Suppressor macrophage (primary cell): Measurements from ENCODE around the gene VTI1B.
A peak's percentile ranks its signal among the peaks of the same experiment; 100 is the strongest.

ENCODE experiments used
- DNase-seq, 4 experiments: peaks; one replicate each; pipeline ENCODE4 v3.0.0-alpha.2; 2020 to 2022

VTI1B gene

DNA sequence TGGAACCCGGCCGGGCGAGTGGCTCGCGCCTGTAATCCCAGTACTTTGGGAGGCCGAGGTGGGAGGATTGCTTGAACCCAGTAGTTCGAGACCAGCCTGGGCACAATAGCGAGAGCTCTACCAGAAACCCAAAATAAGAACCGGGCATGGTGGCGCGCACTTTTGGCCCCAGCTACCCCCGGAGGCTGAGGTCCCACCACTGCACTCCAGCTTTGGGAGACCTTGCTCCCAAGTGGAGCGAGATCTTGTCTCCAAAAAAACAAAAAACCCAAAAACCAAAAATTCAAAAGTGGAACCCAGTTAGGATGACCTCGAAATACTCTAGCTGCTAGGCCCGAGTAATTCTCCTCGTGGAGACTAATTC, 769 bp upstream of the VTI1B start:
- DNase-seq = no peak

DNA sequence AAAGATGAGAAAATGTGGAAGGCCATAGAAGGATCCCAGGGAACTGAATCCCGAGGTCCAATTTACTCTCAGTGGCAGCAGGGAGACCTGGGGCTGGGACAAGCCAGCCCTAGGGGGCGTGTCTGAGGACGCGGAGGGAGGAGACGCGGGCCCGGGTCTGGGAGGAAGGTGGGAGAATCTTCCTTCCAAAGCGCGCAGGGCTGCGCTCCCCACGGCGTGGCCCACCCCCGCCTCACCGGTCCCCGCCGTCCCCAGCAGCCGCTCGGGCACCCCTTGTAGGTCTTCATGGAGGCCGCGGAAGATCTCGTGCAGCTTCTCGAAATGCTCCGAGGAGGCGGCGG, 323 bp downstream of the VTI1B start:
- peak; percentile 61 to 86 (median 79) for DNase-seq

DNA sequence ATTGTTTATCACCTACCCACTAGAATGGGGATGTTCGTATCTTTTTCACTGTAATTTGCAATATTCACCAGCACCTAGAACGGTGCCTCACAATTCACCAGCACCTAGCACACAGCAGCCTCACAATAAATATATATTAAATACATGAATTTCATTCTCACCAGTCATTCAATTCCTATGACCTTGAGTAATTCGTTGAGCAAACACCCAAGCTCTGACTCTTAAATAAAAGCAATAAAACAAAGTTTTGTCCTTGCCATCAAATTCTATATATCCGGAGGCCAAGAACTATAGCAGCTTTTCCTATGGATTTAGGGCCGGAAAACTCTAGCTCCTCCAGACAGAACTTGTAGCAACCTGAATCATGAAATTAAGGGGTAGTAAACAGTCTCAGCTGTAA, 981 bp downstream of the VTI1B start:
- DNase-seq = no peak

- DNase-seq = no peak
Observed at GRCh38 chr14:67668559-67668958, 5.9 kb downstream of the VTI1B start.

- DNase-seq = peak; percentile 49 to 71 (median 66)
Observed at GRCh38 chr14:67666750-67667449, 7.5 kb downstream of the VTI1B start.

DNA sequence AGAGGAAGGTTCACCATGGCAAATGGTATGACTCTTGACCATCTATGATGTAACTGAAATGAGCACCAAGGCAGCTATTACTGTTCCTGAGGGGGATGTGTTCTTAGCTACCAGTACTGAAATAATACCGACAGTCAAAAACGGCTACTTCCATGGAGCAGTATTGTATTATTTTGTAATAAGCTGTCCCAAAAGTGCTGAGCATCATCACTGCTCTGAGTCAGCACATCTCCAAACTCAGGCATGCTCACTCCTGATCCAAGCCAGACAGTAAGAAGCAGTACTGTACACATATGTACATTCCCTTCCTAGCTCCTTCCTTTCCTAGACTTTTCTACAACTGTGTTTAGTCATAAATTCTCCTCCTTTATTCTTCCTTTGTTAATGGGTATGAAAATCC, 8.6 kb downstream of the VTI1B start:
- peak; percentile 24 to 69 (median 52) for DNase-seq

DNA sequence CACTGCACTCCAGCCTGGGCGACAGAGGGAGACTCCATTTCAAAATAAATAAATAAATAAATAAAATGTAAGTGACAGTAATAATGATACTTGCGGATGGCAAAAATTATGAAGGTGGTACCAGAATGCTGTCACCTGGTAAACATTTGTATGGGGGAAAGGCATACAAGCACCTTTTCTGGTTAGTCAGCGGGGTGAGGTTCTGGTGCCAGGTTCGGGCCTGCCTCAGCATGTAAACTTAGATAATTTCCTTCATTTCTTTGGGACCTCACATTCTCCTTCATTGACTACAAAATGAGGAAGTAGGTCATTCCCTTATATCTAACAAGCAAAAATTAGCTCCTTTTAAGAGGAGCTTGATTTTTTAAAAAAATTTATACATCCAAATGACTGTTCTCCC, 10.8 kb downstream of the VTI1B start:
- DNase-seq = peak in 2 of 4 experiments; percentile 24 to 40

- DNase-seq = no peak
Observed at GRCh38 chr14:67653651-67654280, 20.7 kb downstream of the VTI1B start.

GRCh38 chr14:67652189-67652588, 22.2 kb downstream of the VTI1B start:
- DNase-seq = no peak

- DNase-seq = no peak
Observed at GRCh38 chr14:67650694-67651093, 23.7 kb downstream of the VTI1B start.

DNA sequence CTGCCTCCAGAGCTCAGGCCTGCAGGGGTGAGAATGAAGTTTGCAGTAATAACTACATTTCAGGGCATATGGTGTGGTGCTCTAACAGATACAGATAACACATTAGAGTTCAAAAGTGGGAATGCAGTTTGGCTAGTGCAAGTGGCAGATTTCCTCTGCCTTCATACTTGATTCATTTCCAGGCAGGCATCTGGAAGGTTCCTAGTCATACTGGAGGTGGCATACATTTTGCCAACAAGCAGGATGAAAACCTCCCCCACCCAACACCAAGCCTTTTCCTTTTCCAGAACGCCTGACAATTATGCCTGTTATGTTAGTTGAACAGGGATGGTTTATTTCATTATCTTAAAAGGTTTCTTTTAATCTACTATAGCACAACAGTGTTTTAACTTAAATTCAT, 24.3 kb downstream of the VTI1B start:
- no peak for DNase-seq

DNA sequence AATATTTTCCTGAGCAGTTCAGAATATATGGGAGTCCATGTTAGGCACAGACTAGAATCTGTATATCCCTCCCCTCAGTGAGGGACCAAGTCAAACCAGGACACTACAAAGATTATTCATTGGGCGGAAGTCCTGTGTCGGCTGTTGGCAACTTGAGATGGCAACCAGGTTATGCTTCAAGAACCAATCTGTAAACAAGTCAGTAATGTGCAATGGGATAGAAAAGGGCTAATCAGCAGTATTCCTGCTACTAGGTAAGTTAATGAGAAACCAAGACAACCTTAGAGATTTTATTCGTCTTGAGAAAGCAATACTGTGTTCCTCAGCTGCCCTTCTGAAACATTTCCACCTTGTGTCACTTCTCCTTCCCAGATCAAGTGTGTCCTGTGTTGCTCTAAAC, 28.3 kb downstream of the VTI1B start:
- DNase-seq = peak in 1 of 4 experiments; percentile 10

- no peak for DNase-seq
Observed at GRCh38 chr14:67645414-67645813, 29.0 kb downstream of the VTI1B start.

DNA sequence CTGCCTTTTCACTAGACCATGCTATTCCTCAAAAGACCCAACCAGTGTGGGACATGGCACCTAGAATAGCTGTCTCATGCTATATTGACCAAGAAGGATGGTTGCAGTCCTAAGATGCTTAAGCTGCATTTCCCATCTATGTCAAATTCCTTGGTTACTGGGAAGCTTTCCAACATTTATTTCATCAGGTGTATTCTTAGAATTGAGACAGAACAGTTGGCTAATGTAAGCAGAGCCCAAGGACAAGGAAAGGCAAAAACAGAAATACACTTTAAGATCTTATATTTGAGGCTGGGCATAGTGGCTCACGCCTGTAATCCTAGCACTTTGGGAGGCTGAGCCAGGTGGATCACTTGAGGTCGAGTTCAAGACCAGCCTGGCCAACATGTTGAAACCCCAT, 30.0 kb downstream of the VTI1B start:
- no peak for DNase-seq

GRCh38 chr14:67643713-67644112, 30.7 kb downstream of the VTI1B start:
- no peak for DNase-seq

- no peak for DNase-seq
Observed at GRCh38 chr14:67641902-67642749, 32.3 kb downstream of the VTI1B start.

- no peak for DNase-seq
Observed at GRCh38 chr14:67641480-67641879, 33.0 kb downstream of the VTI1B start.

DNA sequence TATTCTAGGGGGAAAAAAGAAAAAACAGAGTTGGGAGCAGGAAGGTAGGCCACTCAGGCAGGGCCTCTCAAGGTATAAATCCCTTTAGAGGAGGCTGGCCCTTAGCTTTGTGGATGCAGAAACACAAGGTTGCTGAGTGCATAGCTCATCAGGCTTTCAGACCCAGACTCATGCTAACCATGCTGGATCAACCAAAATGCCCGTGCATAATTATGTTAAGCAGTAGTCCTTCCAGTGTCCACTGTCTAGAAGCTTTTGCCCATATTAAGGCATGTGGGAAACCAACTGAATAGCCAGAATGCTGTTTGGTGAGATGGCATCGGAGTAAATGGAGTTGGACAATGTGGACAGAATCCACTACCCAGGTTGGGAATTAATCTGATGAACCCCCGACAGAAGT, 35.8 kb downstream of the VTI1B start:
- no peak for DNase-seq

DNA sequence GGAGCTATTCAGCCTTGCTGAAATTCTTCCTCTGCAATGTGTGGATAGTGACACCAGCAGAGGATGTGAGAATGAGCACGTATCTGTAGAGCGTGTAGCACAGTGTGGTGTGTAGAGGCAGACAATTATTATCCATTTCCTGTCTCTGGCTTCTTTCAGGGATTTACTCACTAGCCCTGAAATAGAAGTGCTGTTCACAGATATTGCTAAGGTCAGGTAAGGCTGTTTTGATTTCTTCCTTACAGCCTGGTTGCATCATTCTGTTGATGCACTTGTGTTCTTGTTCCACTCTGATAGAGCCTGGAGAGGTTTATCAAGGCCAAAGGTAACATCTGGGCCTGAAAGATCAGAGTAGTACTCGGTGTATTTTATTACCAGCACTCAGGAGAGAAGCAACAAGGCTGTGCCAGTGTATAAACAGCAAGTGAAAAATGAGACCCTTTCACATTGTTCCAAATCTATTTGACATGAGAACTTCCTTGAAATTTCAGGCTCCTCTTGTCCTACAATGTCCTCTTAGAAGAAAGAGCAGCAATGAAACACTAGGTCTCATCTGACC, 38.0 kb downstream of the VTI1B start:
- DNase-seq = no peak

- DNase-seq = no peak
Observed at GRCh38 chr14:67633451-67634147, 40.8 kb downstream of the VTI1B start.

GRCh38 chr14:67630938-67631337, 43.5 kb downstream of the VTI1B start:
- no peak for DNase-seq

DNA sequence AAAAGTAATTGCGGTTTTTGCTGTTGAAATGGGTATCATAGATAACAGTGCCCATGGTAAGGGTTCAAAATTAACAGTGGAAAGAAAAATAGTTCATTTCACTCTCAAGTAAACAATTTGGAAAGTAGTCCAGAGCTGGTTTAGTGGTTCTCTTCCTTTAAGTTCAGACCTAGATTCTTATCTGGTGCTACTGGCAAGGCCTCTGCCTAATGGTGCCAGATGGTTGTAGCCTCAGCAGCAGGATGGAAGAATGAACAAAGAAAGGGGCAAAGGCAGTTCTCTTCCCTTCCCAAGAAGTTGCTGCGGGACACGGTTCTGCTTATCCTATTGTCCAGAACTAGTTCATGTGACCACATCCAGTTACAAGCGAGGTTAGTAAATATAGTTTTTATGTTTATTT, 44.2 kb downstream of the VTI1B start:
- no peak for DNase-seq

GRCh38 chr14:67627519-67627918, 46.9 kb downstream of the VTI1B start:
- DNase-seq = no peak
